ENCODE data around the gene DIAPH1.

DNA sequence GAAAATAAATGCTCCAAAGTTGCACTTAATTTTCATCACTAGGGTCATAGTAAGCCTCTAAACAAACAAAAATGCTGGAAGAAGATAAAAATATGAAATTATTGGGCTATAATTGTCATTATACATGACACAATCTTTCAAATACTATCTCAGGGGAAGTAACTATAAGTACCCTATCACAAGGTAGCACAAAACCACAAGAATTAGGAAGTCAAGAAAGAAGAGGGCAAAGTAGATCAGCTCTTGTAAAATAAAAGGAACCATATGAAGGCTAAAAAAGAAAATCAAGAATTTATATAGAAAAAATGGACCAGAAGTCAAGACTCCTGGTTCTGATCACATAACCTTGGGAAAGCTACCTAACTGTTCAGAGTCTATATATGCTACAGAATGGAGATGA, 48.1 kb downstream of the DIAPH1 start:
- TF ChIP-seq, protein P1, sequence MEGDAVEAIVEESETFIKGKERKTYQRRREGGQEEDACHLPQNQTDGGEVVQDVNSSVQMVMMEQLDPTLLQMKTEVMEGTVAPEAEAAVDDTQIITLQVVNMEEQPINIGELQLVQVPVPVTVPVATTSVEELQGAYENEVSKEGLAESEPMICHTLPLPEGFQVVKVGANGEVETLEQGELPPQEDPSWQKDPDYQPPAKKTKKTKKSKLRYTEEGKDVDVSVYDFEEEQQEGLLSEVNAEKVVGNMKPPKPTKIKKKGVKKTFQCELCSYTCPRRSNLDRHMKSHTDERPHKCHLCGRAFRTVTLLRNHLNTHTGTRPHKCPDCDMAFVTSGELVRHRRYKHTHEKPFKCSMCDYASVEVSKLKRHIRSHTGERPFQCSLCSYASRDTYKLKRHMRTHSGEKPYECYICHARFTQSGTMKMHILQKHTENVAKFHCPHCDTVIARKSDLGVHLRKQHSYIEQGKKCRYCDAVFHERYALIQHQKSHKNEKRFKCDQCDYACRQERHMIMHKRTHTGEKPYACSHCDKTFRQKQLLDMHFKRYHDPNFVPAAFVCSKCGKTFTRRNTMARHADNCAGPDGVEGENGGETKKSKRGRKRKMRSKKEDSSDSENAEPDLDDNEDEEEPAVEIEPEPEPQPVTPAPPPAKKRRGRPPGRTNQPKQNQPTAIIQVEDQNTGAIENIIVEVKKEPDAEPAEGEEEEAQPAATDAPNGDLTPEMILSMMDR (IDR thresholded peaks at IDR 0.05; ENCODE audit: low read depth, low read length), result no peak
- TF ChIP-seq MAX (IDR thresholded peaks at IDR 0.05; ENCODE audit: low read depth, low read length) (no peak), POLR2A (IDR thresholded peaks at IDR 0.05; ENCODE audit: extremely low read depth, insufficient read length) (no peak)
